Pancreas (tissue), 10 donors: ENCODE measurements around the gene PLPPR2. TPM values are rescaled to one million over a fixed set of nuclear protein-coding genes. Genes with fewer than 3 reads are reported as not detected.
A peak's percentile ranks its signal among the peaks of the same experiment; 100 is the strongest.
"Not testable (repeated sequence)": the region's sequence is repeated elsewhere in the genome, so short reads cannot be mapped to it uniquely, and the experiment has no call there.

Source experiments
- ATAC-seq, 4 donors: fragments of 200-7000 bp; cut with Tn5 transposase; one replicate each; pipeline versions ENCODE4 v1.8.0 to v1.9.1; 2020; ENCODE audit warnings: mild to moderate bottlenecking in 4 of 4, moderate library complexity in 4 of 4
- DNase-seq, 6 donors: peaks; one replicate each; pipeline ENCODE4 v3.0.0-alpha.2; 2020
- FAIRE-seq: peaks from 2 replicates; lab custom pipeline; 2012; peaks lifted over from hg19 to GRCh38; lab: Jason Lieb, UNC
- H3K27ac ChIP-seq, 4 donors: fragments of 200-600 bp; sonication (generic); 1 replicate in 3 of 4; 2 replicates in 1 of 4; pipeline versions ENCODE4 v1.5.0 to v1.8.0; 2020
- H3K27me3 ChIP-seq, 4 donors: fragments of 200-600 bp; one replicate each; pipeline ENCODE4 v1.8.0; 2021
- H3K36me3 ChIP-seq, 3 donors: fragments of 200-600 bp; sonication (generic) in 1 of 3; one replicate each; pipeline versions ENCODE4 v1.5.0 to v1.8.0; 2020 to 2021
- H3K4me1 ChIP-seq, 3 donors: fragments of 200-600 bp; one replicate each; pipeline ENCODE4 v1.8.0; 2021
- H3K4me3 ChIP-seq, 4 donors: fragments of 200-600 bp; sonication (generic) in 2 of 4; one replicate each; pipeline versions ENCODE4 v1.5.0 to v1.8.0; 2020 to 2021
- H3K9me3 ChIP-seq, 4 donors: fragments of 200-600 bp; one replicate each; pipeline ENCODE4 v1.8.0; 2021
- WGBS, 2 donors: extraction: QIAGEN DNeasy Blood & Tissue Kit; methylation state at CpG; one replicate each; pipeline ENCODE4 v1.1.7; 2013; 5-methylcytosine and 5-hydroxymethylcytosine counted together
- intact Hi-C, 3 donors: fragments of 100-400 bp; cut with DNase I; formaldehyde crosslinking; loops; one replicate each; pipeline versions ENCODE4 v1.11.1 to v1.14.2; 2022
- polyA plus RNA-seq, 2 donors: library from polyadenylated mRNA; stranded (reverse); fragments of 200-250 nt; gene quantifications; one replicate each; pipeline ENCODE4 v1.2.3, GENCODE V29; 2013
- total RNA-seq, 6 donors: library from RNA; stranded (reverse); fragmentation: NEBNext Ultra II Directional in 4 of 6; extraction: Animal tissue kit (Norgen Biotek cat#: 25700) in 4 of 6; gene quantifications; one replicate each; pipeline versions ENCODE4 v1.2.1 to v1.2.4, GENCODE V29; 2021 to 2023
- TF ChIP-seq, protein P1 (sequence below), 4 donors: fragments of 200-600 bp; sonication (generic) in 3 of 4; IDR thresholded peaks; one replicate each; pipeline versions ENCODE4 v1.5.0 to v1.8.0; 2021; ENCODE audit warnings: antibody characterized with exemption in 4 of 4
- donor health status: healthy with polysubstance abuse.
- donor health status: DM: no; HTN: no; CAD: no; lungs with moderate emphysema.
- donor health status: DM: no; HTN: no; CAD: no.
- donor health status: control.
- donor health status: control.
- donor health status: Bipolar disorder and iron deficiency.
- donor health status: DM: yes; HTN: yes; CAD: no.
- donor health status: DM: no; HTN: no; CAD: no.
- donor health status: DM: no; HTN: no; CAD: no.
- donor health status: DM: yes; HTN: yes; CAD: no.

PLPPR2 gene
- total and polyA plus RNA-seq, 8 donors = 4.4 to 32.8 (median 7.6) TPM

DNA sequence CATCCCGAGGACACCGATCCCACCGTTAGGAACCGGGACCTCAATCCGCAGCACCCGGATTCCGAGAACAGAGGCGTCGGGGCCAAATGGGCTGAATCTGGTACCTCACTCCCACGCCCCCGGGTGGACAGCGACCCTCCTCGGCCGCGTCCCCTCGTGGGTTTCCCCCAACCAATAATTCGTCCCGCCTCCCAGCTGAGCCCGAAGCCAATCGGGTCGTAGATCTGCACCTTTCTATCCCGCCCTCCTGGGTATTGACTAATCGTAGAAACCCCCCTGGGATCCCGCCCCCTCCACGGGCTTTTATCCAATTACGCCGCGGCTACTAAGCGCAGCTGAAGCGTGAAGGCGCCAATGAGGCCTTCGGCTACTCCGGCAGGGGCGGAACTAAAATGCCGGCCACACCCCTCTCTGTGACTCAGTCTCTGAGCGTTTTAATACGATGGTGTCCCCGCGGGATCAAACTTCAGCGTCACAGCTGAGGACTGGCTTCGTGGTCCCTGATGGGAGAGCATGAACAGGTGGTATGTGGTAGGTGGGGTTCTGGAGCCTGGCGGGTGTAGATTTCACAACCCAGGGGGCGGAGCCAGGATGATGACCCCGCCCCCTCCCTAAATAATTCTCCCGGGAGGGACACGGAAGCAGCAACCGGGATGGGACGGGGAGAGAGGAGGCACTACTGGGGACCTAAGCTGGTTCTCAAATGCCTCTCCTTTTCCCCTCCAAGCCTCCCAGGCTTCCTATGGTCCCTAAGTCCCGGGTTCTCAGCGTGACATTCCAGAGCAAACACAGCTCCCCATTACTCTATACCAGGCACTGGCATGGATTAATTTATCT lies 8.9 kb upstream of the PLPPR2 start, which contains the start of the genes CCDC159 and TMEM205:
Gene CCDC159 (plus strand): TSS at position 416 of the 837 bp plus-strand sequence. CDS start 88 bp downstream, at position 504.
Gene TMEM205 (minus strand): TSS at position 165 of the 837 bp plus-strand sequence. CDS start 649 bp downstream, outside the sequence.
- WGBS, 2 donors = 0 to 1% methylated on average over 50 of the region's 50 CpGs
- Histone ChIP-seq H3K27me3 (no peaks in the 10 kb centered on the region), H3K36me3 (no peaks in the 10 kb centered on the region), H3K4me1 (peaks cover 0 to 20% (median 9%) of the 10 kb centered on the region in 3 donors), H3K27ac (peak within 1 kb of the TSS; percentile 63 to 87 (median 74)), H3K9me3 (no peaks in the 10 kb centered on the region), H3K4me3 (peak within 1 kb of the TSS; percentile 51 to 71 (median 66))
- intact Hi-C loops = no loop called here
- FAIRE-seq = peak; percentile 98
- TF ChIP-seq, protein P1, sequence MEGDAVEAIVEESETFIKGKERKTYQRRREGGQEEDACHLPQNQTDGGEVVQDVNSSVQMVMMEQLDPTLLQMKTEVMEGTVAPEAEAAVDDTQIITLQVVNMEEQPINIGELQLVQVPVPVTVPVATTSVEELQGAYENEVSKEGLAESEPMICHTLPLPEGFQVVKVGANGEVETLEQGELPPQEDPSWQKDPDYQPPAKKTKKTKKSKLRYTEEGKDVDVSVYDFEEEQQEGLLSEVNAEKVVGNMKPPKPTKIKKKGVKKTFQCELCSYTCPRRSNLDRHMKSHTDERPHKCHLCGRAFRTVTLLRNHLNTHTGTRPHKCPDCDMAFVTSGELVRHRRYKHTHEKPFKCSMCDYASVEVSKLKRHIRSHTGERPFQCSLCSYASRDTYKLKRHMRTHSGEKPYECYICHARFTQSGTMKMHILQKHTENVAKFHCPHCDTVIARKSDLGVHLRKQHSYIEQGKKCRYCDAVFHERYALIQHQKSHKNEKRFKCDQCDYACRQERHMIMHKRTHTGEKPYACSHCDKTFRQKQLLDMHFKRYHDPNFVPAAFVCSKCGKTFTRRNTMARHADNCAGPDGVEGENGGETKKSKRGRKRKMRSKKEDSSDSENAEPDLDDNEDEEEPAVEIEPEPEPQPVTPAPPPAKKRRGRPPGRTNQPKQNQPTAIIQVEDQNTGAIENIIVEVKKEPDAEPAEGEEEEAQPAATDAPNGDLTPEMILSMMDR (IDR thresholded peaks at IDR 0.05) = no peak
- peak; percentile 94 to 100 (median 99) for DNase-seq
- peak; percentile 86 to 92 (median 90) for ATAC-seq

DNA sequence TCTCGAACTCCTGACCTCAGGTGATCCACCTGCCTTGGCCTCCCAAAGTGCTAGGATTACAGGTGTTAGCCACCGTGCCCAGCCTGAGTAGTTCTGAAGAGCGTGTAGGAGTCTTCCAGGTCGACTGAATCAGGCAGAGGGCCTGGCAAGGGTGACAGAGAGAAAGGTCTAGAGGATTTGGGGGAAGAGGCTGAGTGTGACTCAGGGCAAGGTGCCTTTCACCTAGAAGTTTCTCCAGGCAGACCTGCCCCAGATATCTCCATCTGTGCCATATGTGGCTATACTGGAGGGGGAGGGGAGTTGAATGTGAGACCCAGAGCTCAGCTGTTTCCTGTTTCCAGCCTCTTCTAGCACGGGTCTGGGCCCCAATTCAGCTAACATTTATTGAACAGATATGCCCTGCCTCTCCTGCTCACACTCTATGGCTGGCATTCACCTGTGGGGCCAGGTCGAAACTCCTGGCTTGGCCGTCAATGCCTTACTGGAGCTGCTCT lies 7.6 kb upstream of the PLPPR2 start:
- H3K36me3 ChIP-seq = no peaks in the 10 kb centered on the region
- no peaks in the 10 kb centered on the region for H3K27me3 ChIP-seq
- TF ChIP-seq, protein P1 (IDR thresholded peaks at IDR 0.05) = no peak
- 77 to 79% methylated on average over 7 of the region's 7 CpGs for WGBS, 2 donors
- H3K27ac ChIP-seq = peak overlapping the region in 1 of 4 donors; percentile 85
- ATAC-seq (no peak), DNase-seq (no peak), FAIRE-seq (no peak)
- no peak overlapping the region for H3K4me3 ChIP-seq
- H3K4me1 ChIP-seq = peaks cover 0 to 20% (median 9%) of the 10 kb centered on the region in 3 donors
- intact Hi-C loops = no loop called here
- no peaks in the 10 kb centered on the region for H3K9me3 ChIP-seq

DNA sequence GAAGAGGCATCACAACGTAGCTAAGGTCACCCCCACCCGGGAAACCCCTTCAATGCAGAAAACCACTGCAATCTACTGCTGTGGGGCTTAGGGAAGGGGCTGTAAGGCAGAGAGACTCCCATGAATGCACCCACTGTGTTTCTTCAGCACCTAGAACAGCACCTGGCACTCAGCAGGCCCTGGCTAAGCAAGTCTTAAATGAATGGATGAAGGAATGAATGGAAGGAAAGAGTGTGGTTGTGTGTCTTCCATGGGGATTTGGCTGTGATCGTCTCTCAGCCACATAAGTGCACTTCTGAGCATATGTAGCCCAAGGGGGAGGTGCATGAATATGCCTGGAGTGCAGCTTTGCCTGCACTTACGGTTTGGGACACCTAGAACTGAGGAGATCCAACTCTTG lies 6.1 kb upstream of the PLPPR2 start:
- intact Hi-C loops = no loop called here
- ATAC-seq = no peak

DNA sequence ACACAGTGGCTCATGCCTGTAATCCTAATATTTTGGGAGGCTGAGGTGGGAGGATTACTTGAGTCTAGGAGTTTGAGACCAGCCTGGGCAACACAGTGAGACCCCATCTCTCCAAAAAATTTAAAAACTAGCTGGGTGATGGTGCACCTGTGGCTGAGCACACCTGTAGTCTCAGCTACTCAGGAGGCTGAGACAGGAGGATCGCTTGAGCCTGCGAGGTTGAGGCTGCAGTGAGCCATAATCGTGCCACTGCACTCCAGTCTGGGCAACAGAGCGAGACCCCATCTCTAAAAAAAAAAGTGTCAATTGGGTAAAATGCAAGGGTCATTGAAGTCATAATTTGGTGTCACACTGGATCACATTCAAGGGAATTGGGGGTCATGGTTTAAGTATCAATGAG lies 1.1 kb upstream of the PLPPR2 start:
- H3K27me3 ChIP-seq, H3K9me3 ChIP-seq, ATAC-seq, DNase-seq, H3K4me3 ChIP-seq, intact Hi-C loops, FAIRE-seq, H3K4me1 ChIP-seq, H3K36me3 ChIP-seq, H3K27ac ChIP-seq: not testable (repeated sequence)
- 96% methylated on average over 4 of the region's 4 CpGs for WGBS, 2 donors

More for the DNA sequence above, 6.1 kb upstream of the PLPPR2 start:
- Histone ChIP-seq H3K4me3 (no peak overlapping the region), H3K36me3 (no peaks in the 10 kb centered on the region), H3K4me1 (peaks cover 0 to 12% (median under 1%) of the 10 kb centered on the region in 3 donors), H3K9me3 (no peaks in the 10 kb centered on the region), H3K27me3 (no peaks in the 10 kb centered on the region), H3K27ac (no peak overlapping the region)
- DNase-seq = no peak
- TF ChIP-seq, protein P1 (IDR thresholded peaks at IDR 0.05) = no peak
- FAIRE-seq = no peak
- WGBS, 2 donors = 91 to 95% methylated on average over 4 of the region's 4 CpGs

DNA sequence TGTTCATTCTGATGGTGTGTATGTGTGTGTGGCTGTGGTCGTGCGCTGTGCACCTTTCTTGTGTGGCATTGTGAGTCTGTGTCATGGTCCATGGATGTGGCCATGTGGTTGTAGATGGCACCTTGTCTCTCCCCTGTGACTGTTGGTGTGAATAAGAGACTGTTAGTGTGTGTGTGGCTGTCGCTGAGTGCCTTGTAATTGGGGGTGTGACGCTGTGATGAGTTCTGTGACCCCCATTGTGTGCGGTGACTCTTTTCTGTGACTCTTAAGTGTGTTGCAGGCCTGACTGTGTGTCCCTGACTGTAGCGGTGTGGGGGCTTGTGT lies 804 bp downstream of the PLPPR2 start:
- Histone ChIP-seq H3K9me3 (no peaks in the 10 kb centered on the region), H3K36me3 (no peaks in the 10 kb centered on the region), H3K4me1 (peaks cover 0 to 4% (median 0%) of the 10 kb centered on the region in 3 donors), H3K27me3 (no peaks in the 10 kb centered on the region), H3K4me3 (peak overlapping the region in 3 of 4 donors; percentile 15 to 64 (median 42)), H3K27ac (no peak overlapping the region)
- no peak for FAIRE-seq
- TF ChIP-seq, protein P1 (IDR thresholded peaks at IDR 0.05) = no peak
- DNase-seq = no peak
- peak in 1 of 4 donors; percentile 3 for ATAC-seq
- 85 to 86% methylated on average over 6 of the region's 6 CpGs for WGBS, 2 donors
- intact Hi-C loops = no loop called here
